SK-N-SH (cell line): Measurements from ENCODE around the gene ZBTB46.

Experiments used
- CTCF ChIP-seq: fragments of 200-600 bp; sonication (generic); IDR thresholded peaks from 2 replicates; pipeline ENCODE4 v1.6.1; 2017; ENCODE audit warnings: antibody characterized with exemption, mild to moderate bottlenecking, moderate library complexity
- EZH2phosphoT487 ChIP-seq: fragments of 200-600 bp; sonication (generic); IDR thresholded peaks from 2 replicates; pipeline ENCODE4 v1.6.1; 2017; ENCODE audit warnings: low read depth, mixed run types, mild to moderate bottlenecking, antibody characterized with exemption, moderate library complexity, borderline replicate concordance
- FOXM1 ChIP-seq: IDR thresholded peaks from 2 replicates; pipeline ENCODE4 v1.4.0; 2012; ENCODE audit warnings: low read depth, mild to moderate bottlenecking
- IRF3 ChIP-seq: fragments of 150-350 bp; IDR thresholded peaks from 2 replicates; pipeline ENCODE4 v1.6.1; 2016; ENCODE audit warnings: mild to moderate bottlenecking, low read depth, low read length
- JUND ChIP-seq: IDR thresholded peaks from 2 replicates; pipeline ENCODE4 v1.4.0; 2012
- MAX ChIP-seq: IDR thresholded peaks from 2 replicates; pipeline ENCODE4 v1.4.0; 2012; ENCODE audit warnings: low read depth
- NFIC ChIP-seq: IDR thresholded peaks from 2 replicates; pipeline ENCODE4 v1.4.0; 2012; ENCODE audit warnings: borderline replicate concordance
- POLR2AphosphoS5 ChIP-seq: IDR thresholded peaks from 2 replicates; pipeline ENCODE4 v1.6.1; 2012; ENCODE audit warnings: low read depth, low read length
- REST ChIP-seq: IDR thresholded peaks from 2 replicates; pipeline ENCODE4 v1.6.1; 2012; ENCODE audit warnings: mild to moderate bottlenecking, low read depth, low read length, moderate library complexity
- TAF1 ChIP-seq: IDR thresholded peaks from 2 replicates; pipeline ENCODE4 v1.6.1; 2012; ENCODE audit warnings: low read depth, mild to moderate bottlenecking, low read length, moderate library complexity, borderline replicate concordance
- TF ChIP-seq, protein P1 (sequence below): IDR thresholded peaks from 2 replicates; pipeline ENCODE4 v1.4.0; 2012; ENCODE audit warnings: low read depth, borderline replicate concordance

DNA sequence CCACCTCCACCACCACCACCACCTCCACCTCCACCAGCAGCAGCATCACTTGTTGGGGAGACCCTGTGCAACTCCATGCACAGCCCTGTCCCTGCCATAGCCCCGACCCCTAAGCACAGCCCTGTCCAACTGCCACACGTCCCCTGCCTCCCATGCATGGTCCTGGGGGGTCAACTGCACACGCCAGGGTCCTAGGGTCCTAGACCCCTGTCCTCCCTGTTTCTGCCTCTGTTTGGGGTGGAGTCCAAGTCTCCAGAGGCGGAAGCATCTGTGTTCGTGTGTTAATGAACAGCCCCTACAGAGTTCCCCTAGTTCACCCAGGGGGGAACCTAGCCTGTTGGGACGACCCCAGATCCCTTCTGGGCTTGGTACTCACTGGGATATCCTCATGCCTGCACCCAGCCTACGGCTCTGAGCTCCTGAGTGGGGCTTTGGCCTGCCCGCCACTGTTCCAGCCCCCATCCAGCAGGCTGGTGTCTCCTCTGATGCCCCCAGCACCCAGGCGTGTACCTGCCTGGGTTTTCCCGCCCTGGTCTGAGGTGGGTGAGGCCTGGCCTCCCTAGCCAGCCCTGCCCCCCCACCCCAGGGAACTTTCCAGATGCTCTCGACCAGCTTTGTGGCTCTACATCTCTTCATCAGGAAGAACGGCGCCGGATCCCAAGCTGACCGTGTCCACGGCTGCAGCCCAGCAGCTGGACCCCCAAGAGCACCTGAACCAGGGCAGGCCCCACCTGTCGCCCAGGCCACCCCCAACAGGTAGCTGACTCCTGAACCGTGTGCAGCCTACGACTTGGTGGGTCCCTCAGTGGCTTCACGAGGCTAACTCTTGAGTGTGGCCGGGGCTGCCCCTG lies 137.1 kb downstream of the ZBTB46 start:
- TF ChIP-seq POLR2AphosphoS5: no peak; the same call in 1 of the 2 replicates
- TF ChIP-seq MAX: no peak
- TF ChIP-seq FOXM1: no peak
- TF ChIP-seq REST: no peak
- TF ChIP-seq, protein P1, sequence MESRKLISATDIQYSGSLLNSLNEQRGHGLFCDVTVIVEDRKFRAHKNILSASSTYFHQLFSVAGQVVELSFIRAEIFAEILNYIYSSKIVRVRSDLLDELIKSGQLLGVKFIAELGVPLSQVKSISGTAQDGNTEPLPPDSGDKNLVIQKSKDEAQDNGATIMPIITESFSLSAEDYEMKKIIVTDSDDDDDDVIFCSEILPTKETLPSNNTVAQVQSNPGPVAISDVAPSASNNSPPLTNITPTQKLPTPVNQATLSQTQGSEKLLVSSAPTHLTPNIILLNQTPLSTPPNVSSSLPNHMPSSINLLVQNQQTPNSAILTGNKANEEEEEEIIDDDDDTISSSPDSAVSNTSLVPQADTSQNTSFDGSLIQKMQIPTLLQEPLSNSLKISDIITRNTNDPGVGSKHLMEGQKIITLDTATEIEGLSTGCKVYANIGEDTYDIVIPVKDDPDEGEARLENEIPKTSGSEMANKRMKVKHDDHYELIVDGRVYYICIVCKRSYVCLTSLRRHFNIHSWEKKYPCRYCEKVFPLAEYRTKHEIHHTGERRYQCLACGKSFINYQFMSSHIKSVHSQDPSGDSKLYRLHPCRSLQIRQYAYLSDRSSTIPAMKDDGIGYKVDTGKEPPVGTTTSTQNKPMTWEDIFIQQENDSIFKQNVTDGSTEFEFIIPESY: no peak
- TF ChIP-seq CTCF: no peak
- TF ChIP-seq TAF1: no peak
- no peak for TF ChIP-seq EZH2phosphoT487
- no peak for TF ChIP-seq JUND
- no peak for TF ChIP-seq NFIC
- no peak for TF ChIP-seq IRF3
